ENCODE results near the gene UGT1A5. TPM values are rescaled to one million over a fixed set of nuclear protein-coding genes. Genes with fewer than 3 reads are reported as not detected.
A peak's percentile ranks its signal among the peaks of the same experiment; 100 is the strongest.

Gene UGT1A5
- total and polyA plus RNA-seq, 2 of the 13 experiments (the other 11 are each of a cell fraction or from before 2014, with no cell fraction given), result not detected

DNA sequence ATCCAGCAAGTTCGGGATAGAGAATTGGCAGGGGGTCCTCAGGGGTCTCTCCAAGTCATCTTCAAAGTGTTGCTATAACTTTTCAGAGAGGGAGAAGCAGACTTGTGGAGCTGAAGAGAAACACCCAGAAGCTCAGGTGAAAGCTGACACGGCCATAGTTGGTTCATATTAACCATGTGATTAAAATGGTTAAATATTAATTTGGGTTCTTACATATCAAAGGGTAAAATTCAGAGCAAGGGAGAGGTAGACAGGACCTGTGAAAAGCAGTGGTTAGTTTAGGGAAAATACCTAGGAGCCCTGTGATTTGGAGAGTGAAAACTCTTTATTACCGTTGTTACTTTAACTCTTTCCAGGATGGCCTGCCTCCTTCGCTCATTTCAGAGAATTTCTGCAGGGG lies 20.1 kb upstream of the UGT1A5 start, which contains the start of gene UGT1A6 (continued):
- TF ChIP-seq FOXO1 (CRISPR knock-in tag; IDR thresholded peaks at IDR 0.05), result no peak

DNA sequence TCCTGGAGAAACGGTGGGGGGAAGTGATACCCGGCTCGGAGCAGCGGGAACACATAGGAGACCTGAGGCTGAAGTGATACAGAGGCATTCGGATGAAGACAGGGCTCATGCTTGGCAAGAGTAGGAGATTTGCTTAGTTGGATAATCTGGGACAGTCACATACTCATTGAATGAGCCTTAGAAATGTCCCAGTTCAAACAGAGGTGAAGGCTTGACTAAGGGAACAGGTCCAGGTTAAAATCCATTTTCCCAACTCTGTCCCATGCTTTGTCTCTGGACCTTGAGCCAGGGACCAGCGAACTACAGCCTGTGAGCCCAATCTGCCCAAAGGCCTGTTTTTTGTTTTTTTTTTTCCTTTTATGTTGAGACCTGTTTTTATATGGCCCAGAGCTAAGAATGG lies 18.7 kb upstream of the UGT1A5 start:
- Histone ChIP-seq H3K27ac (ENCODE audit: extremely low read length, insufficient read depth, low read length) (no peak overlapping the region), H3K4me3 (replicated peaks in 1 of 3; ENCODE audit: insufficient read depth in 1 of 3, low read depth in 2 of 3, low read length in 3 of 3) (no peak overlapping the region), H3K36me3 (replicated peaks in 1 of 2; ENCODE audit: control insufficient read depth in 1 of 2, insufficient read depth in 2 of 2, low read length in 2 of 2) (no peaks in the 10 kb centered on the region), H3K79me2 (ENCODE audit: insufficient read depth, low read length) (no peaks in the 10 kb centered on the region), H3K9me3 (ENCODE audit: low read length) (no peaks in the 10 kb centered on the region), H2AFZ (ENCODE audit: low read length) (no peak overlapping the region), H3K9ac (ENCODE audit: insufficient read depth, low read depth, low read length) (no peak overlapping the region), H4K20me1 (ENCODE audit: insufficient read depth, low read length) (no peaks in the 10 kb centered on the region), H3K27me3 (ENCODE audit: control insufficient read depth in 1 of 2, insufficient read depth in 2 of 2, low read length in 2 of 2) (no peaks in the 10 kb centered on the region), H3K4me2 (ENCODE audit: low read depth, low read length) (no peak overlapping the region), H3K4me1 (ENCODE audit: insufficient read depth, low read length) (peaks cover 16% of the 10 kb centered on the region)
- 77% methylated on average over 6 of the region's 6 CpGs for WGBS (ENCODE audit: low lambda C conversion rate)
- FAIRE-seq (no peak), DNase-seq (ENCODE audit: low spot score) (no peak), ATAC-seq (peak; percentile 40; the same call in 2 of the 3 replicates)
- intact Hi-C loops (cut with micrococcal nuclease; ENCODE audit: unreplicated experiment) (no loop called here), in situ Hi-C loops (cut with HindIII; ENCODE audit: extremely low pct_ligation_motif_present, low pct_unique_long_range_greater_than_20kb) (no loop called here)
- BruUV-seq (replicated peaks), result no TSS peak
- no peak for TF ChIP-seq ATF7-NPFF (CRISPR knock-in tag; IDR thresholded peaks at IDR 0.05; ENCODE audit: low read depth)
- TF ChIP-seq RBM39 (IDR thresholded peaks at IDR 0.05; ENCODE audit: low read depth, low read length, poor library complexity, severe bottlenecking), result no peak
- TF ChIP-seq NCOA1 (CRISPR knock-in tag; IDR thresholded peaks at IDR 0.05), result no peak
- TF ChIP-seq, protein P1, sequence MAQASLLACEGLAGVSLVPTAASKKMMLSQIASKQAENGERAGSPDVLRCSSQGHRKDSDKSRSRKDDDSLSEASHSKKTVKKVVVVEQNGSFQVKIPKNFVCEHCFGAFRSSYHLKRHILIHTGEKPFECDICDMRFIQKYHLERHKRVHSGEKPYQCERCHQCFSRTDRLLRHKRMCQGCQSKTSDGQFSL (CRISPR knock-in tag; IDR thresholded peaks at IDR 0.05), result no peak
- 0 out of 2 replicates have a peak, but pooled peaks have one; percentile 20 for TF ChIP-seq CBX5 (CRISPR knock-in tag; IDR thresholded peaks at IDR 0.05; ENCODE audit: borderline replicate concordance)
- ChIA-PET POLR2A (no interaction called here), CTCF (ENCODE audit: low intra/inter-chr PET ratio, low total read pairs) (no interaction called here)

DNA sequence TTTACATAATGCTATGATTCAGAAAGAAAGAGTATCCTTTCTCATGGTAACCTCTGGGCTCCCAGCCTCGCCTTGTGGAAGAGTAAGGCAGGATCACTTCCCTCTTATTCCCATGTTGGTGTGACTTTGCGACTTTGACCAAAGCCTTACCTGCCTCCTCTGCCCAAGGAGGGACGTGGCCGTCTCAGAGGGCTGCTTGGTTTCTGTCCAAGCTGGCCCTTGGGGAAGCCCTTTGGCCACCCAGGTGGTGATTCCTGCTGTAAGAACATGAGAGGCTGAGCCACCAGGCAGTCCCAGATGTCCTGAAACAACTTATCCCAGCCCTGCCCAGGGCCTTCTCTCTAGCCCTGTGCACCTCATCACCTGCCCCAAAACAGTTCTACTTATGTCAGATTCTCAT lies 14.0 kb upstream of the UGT1A5 start:
- FAIRE-seq (no peak), ATAC-seq (no peak), DNase-seq (ENCODE audit: low spot score) (no peak)
- Histone ChIP-seq H4K20me1 (ENCODE audit: insufficient read depth, low read length) (no peaks in the 10 kb centered on the region), H2AFZ (ENCODE audit: low read length) (no peak overlapping the region), H3K36me3 (replicated peaks in 1 of 2; ENCODE audit: control insufficient read depth in 1 of 2, insufficient read depth in 2 of 2, low read length in 2 of 2) (no peaks in the 10 kb centered on the region), H3K4me3 (replicated peaks in 1 of 3; ENCODE audit: insufficient read depth in 1 of 3, low read depth in 2 of 3, low read length in 3 of 3) (no peak overlapping the region), H3K9me3 (ENCODE audit: low read length) (no peaks in the 10 kb centered on the region), H3K79me2 (ENCODE audit: insufficient read depth, low read length) (no peaks in the 10 kb centered on the region), H3K4me2 (ENCODE audit: low read depth, low read length) (no peak overlapping the region), H3K9ac (ENCODE audit: insufficient read depth, low read depth, low read length) (no peak overlapping the region), H3K4me1 (ENCODE audit: insufficient read depth, low read length) (peaks cover 15% of the 10 kb centered on the region), H3K27ac (ENCODE audit: extremely low read length, insufficient read depth, low read length) (no peak overlapping the region), H3K27me3 (ENCODE audit: control insufficient read depth in 1 of 2, insufficient read depth in 2 of 2, low read length in 2 of 2) (no peaks in the 10 kb centered on the region)
- 75% methylated on average over 4 of the region's 4 CpGs for WGBS (ENCODE audit: low lambda C conversion rate)
- in situ Hi-C loops (cut with HindIII; ENCODE audit: extremely low pct_ligation_motif_present, low pct_unique_long_range_greater_than_20kb), result no loop called here
- POLR2A ChIA-PET, result no interaction called here
- CTCF ChIA-PET (ENCODE audit: low intra/inter-chr PET ratio, low total read pairs), result no interaction called here
- no TSS peak for BruUV-seq (replicated peaks)
- intact Hi-C loops (cut with micrococcal nuclease; ENCODE audit: unreplicated experiment), result no loop called here
- TF ChIP-seq RAD51 (IDR thresholded peaks at IDR 0.05; ENCODE audit: borderline replicate concordance) (no peak), ZSCAN22 (CRISPR knock-in tag; IDR thresholded peaks at IDR 0.05) (no peak), ZNF205 (CRISPR knock-in tag; IDR thresholded peaks at IDR 0.05) (no peak)
- TF ChIP-seq, protein P2, sequence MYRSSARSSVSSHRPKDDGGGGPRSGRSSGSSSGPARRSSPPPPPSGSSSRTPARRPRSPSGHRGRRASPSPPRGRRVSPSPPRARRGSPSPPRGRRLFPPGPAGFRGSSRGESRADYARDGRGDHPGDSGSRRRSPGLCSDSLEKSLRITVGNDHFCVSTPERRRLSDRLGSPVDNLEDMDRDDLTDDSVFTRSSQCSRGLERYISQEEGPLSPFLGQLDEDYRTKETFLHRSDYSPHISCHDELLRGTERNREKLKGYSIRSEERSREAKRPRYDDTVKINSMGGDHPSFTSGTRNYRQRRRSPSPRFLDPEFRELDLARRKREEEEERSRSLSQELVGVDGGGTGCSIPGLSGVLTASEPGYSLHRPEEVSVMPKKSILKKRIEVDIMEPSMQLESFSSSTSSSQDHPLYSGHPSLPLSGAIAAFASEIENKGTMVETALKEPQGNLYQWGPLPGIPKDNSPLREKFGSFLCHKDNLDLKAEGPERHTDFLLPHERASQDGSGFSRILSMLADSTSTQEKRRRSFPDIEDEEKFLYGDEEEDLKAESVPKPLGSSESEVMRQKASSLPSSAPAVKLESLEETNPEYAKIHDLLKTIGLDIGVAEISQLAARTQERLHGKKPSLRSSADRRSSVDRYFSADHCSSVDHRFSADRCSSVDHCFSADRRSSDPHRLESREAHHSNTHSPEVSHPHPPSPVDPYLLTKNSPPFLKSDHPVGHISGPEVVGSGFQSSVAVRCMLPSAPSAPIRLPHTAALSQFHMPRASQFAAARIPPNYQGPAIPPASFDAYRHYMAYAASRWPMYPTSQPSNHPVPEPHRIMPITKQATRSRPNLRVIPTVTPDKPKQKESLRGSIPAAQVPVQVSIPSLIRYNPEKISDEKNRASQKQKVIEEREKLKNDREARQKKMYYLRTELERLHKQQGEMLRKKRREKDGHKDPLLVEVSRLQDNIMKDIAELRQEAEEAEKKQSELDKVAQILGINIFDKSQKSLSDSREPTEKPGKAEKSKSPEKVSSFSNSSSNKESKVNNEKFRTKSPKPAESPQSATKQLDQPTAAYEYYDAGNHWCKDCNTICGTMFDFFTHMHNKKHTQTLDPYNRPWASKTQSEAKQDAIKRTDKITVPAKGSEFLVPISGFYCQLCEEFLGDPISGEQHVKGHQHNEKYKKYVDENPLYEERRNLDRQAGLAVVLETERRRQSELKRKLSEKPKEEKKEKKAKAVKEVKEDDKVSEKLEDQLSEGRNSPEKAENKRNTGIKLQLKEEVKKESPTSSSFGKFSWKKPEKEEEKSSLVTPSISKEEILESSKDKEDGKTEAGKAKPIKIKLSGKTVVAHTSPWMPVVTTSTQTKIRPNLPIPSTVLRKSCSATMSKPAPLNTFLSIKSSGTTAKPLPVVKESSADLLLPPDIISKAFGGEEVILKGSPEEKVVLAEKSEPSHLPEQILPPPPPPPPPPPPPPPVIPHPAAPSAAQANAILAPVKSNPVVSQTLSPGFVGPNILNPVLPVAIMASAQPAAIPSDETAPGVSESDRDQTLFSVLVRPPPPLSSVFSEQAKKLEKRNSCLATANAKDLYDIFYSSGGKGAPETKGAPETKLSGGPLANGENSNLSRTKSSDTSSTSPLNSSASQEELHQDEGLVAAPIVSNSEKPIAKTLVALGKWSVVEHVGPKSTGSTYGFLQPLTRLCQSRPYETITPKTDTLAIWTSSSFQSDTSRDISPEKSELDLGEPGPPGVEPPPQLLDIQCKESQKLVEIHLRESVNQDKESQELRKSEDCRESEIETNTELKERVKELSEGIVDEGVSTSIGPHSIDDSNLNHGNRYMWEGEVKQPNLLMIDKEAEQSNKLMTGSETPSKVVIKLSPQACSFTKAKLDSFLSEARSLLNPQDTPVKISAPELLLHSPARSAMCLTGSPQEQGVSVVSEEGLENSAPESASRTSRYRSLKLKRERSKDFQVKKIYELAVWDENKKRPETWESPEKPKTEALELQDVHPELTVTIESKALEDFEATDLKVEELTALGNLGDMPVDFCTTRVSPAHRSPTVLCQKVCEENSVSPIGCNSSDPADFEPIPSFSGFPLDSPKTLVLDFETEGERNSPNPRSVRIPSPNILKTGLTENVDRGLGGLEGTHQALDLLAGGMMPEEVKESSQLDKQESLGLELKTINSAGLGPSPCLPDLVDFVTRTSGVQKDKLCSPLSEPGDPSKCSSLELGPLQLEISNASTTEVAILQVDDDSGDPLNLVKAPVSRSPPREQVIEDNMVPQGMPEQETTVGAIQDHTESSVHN (CRISPR knock-in tag; IDR thresholded peaks at IDR 0.05), result no peak

Measured in HepG2 (cell line).